Measurements from ENCODE around the gene RASGRF1. TPM values are rescaled to one million over a fixed set of nuclear protein-coding genes. Genes with fewer than 3 reads are reported as not detected.
A peak's percentile ranks its signal among the peaks of the same experiment; 100 is the strongest.
"Not testable (repeated sequence)": the region's sequence is repeated elsewhere in the genome, so short reads cannot be mapped to it uniquely, and the experiment has no call there.

RASGRF1 gene
- total RNA-seq, 1 donor = not detected

GRCh38 chr15:79018960-79019359, 71.6 kb downstream of the RASGRF1 start:
- DNase-seq (ENCODE audit: low read depth in 2 of 3, low spot score in 2 of 3) = no peak

DNA sequence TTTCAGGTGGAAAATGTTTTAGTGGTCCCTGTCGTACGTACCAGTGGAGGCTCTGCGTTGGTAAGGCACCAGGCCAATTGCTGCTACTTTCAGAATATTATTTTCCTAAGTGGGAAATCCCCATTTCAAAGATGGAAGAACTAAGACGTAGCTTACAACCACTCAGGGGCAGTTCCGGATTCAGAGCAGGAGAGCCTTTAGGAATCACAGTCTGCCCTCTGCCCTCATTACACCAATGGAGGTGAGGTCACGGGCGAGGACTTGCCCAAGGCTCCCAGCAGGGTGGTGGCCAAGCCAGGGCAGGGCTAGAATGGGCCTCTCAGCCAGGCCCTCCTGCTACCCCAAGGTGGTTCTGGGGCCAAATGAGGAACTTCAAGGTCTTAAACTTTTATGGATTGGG, 72.6 kb downstream of the RASGRF1 start:
- no peak for DNase-seq (ENCODE audit: low read depth in 2 of 3, low spot score in 2 of 3)

- no peak for DNase-seq (ENCODE audit: low read depth in 2 of 3, low spot score in 2 of 3)
These were observed 73.9 kb downstream of the RASGRF1 start for GRCh38 chr15:79016527-79017170.

- DNase-seq (ENCODE audit: low read depth in 2 of 3, low spot score in 2 of 3) = no peak
These were observed 75.2 kb downstream of the RASGRF1 start for GRCh38 chr15:79015416-79015815.

GRCh38 chr15:79010278-79010677, 80.3 kb downstream of the RASGRF1 start:
- no peak for DNase-seq (ENCODE audit: low read depth in 2 of 3, low spot score in 2 of 3)

- no peak for DNase-seq (ENCODE audit: low read depth in 2 of 3, low spot score in 2 of 3)
These were observed 81.2 kb downstream of the RASGRF1 start for GRCh38 chr15:79009379-79009778.

- DNase-seq (ENCODE audit: low read depth in 2 of 3, low spot score in 2 of 3) = no peak
These were observed 81.9 kb downstream of the RASGRF1 start for GRCh38 chr15:79008659-79009058.

- peak in 2 of 3 donors; percentile 63 to 70 for DNase-seq (ENCODE audit: low read depth in 2 of 3, low spot score in 2 of 3)
These were observed 83.5 kb downstream of the RASGRF1 start for GRCh38 chr15:79007066-79007465.

- no peak for DNase-seq (ENCODE audit: low read depth in 2 of 3, low spot score in 2 of 3)
These were observed 84.5 kb downstream of the RASGRF1 start for GRCh38 chr15:79006071-79006470.

- peak in 2 of 3 donors; percentile 81 to 83 for DNase-seq (ENCODE audit: low read depth in 2 of 3, low spot score in 2 of 3)
These were observed 86.2 kb downstream of the RASGRF1 start for GRCh38 chr15:79004336-79004735.

DNA sequence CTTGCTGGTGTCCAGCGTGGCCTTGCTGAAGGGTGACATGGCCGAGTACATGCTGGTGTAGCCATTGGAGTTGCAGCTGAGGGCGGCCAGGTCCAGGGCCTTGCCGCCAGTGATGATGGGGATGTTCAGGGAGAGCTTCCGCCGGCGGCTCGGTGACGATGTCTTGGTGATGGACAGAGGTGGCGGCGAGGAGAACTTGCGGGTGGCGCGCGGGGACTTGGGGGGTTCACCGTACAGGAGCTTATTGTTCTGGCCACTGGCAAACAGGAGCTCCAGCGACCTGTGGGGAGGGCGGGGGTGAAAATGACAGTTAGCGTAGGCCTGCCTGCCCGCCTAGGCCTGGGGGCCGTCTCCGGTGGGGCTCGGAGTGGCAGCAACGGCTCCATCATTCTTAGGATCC, 86.7 kb downstream of the RASGRF1 start:
- DNase-seq (ENCODE audit: low read depth in 2 of 3, low spot score in 2 of 3) = no peak

DNA sequence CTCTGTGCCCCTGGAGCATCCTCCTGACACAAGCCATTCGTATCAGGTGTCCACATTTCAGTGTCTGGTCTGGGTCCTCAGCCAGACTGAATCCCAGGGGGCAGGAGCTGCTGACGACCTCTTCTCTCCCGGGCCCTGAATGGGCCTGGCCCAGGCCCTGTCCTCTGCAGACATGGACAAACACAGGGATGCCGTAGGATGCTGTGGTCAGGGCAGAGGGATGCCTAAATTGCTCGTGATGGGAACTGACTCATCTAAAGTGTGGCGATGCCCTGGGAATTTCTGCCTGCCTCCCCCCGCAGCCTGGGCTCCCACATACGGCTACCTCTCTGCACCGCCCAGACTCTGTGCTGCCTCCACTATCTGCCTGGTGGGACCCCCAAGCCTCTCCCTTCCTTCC, 87.3 kb downstream of the RASGRF1 start:
- no peak for DNase-seq (ENCODE audit: low read depth in 2 of 3, low spot score in 2 of 3)

DNA sequence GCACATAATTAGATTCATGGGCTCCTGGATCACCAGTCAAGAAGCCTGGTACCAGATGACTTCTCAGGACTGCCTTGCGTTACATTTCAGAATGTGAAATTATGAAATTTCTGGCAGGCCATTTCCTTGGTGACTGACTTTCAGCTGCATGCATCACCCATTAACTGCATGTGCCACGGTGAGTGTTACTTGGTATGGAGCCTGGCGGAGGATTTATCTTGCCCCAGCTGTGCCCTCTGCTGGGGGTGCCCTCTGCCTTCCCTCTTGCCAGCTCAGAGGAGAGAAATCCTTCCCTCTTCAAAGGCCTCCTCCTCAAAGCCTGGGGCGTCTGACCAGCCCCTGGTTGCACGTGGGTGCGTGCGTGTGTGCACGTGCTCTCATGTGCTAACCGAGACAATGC, 88.0 kb downstream of the RASGRF1 start:
- DNase-seq (ENCODE audit: low read depth in 2 of 3, low spot score in 2 of 3) = no peak

GRCh38 chr15:78999636-79000035, 90.9 kb downstream of the RASGRF1 start:
- no peak for DNase-seq (ENCODE audit: low read depth in 2 of 3, low spot score in 2 of 3)

DNA sequence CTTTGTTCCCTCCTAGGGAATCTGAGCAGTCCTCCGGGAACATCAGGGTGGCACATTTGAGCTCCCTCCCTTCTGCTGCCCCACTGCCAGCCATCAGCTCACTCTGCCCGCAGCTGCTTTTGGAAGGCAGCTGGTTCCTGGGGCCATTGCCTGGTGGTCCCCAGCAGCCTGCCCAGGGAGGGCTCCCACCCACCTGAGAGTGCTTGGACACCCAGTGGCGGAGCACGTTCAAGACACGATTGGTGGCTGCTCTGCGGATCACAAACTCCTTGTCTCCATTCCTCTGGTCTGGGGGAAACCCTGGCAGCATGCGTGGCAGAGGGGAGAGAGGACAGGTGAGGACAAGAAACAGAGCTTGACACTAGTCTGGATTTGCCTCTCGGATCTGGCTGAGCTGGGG, 92.1 kb downstream of the RASGRF1 start:
- no peak for DNase-seq (ENCODE audit: low read depth in 2 of 3, low spot score in 2 of 3)

DNA sequence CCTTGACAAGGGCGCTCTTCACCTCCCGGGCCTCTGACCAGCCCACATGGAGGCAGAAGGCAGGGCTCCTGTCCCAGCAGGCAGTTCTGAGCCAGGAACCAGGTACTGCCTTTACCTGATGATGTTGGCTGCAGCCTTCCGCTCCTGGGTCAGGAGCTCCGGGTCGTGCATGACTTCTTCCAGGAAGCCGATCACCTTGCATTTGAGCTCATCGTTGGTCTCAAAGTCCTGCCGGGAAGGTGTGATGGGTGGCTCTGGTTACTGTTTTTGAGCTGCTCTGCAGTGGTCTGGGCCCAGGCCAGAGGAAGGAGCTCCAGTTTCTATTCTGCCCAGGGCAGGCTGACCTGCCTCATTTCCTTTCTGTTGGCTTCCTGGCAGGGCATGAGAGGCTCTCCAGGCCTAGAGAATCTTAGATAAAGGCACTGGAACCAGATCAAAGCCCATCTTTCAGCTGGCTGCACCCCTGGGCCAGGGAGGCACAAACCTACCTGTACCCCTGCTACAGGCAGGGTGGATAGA, 92.5 kb downstream of the RASGRF1 start:
- no peak for DNase-seq (ENCODE audit: low read depth in 2 of 3, low spot score in 2 of 3)

GRCh38 chr15:78996894-78997275, 93.7 kb downstream of the RASGRF1 start:
- DNase-seq (ENCODE audit: low read depth in 2 of 3, low spot score in 2 of 3) = no peak

- DNase-seq (ENCODE audit: low read depth in 2 of 3, low spot score in 2 of 3) = no peak
These were observed 94.4 kb downstream of the RASGRF1 start for GRCh38 chr15:78995921-78996893.

- not testable (repeated sequence) for DNase-seq (ENCODE audit: low read depth in 2 of 3, low spot score in 2 of 3)
These were observed 95.4 kb downstream of the RASGRF1 start for GRCh38 chr15:78995161-78995560.

- DNase-seq (ENCODE audit: low read depth in 2 of 3, low spot score in 2 of 3) = no peak
These were observed 96.5 kb downstream of the RASGRF1 start for GRCh38 chr15:78993931-78994530.

GRCh38 chr15:78993257-78993930, 97.2 kb downstream of the RASGRF1 start:
- no peak for DNase-seq (ENCODE audit: low read depth in 2 of 3, low spot score in 2 of 3)
